ENCODE measurements around the gene GNA14.
"Not testable (repeated sequence)": the region's sequence is repeated elsewhere in the genome, so short reads cannot be mapped to it uniquely, and the experiment has no call there.

Gene GNA14

DNA sequence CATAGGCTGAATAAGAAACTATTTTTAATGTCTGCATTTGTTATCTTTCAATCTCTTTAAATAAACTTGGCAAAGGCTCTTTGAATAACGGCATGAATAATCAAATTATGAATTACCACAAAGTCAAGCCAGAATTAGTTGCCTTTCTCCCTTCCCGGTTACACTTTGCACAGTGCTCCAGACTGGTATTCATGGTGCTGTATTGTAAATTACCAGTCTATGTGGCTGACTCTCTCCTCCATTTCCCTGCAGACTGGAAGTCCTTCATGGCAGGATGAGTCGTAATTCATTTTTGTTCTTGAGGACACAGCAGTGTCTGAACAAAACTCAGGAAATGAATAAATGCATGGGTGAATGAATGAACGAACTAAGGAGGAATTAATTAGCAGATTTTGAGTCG lies 142.9 kb downstream of the GNA14 start:
- no peaks in the 10 kb centered on the region for H3K36me3 ChIP-seq (ENCODE audit: insufficient read depth, insufficient read length, low read length)
- H3K9ac ChIP-seq (ENCODE audit: insufficient read length, low read depth) = no peak overlapping the region
- no peak overlapping the region for H3K4me3 ChIP-seq (ENCODE audit: insufficient read length, low read depth)
- H3K27me3 ChIP-seq (ENCODE audit: insufficient read depth, insufficient read length) = no peaks in the 10 kb centered on the region
- DNase-seq (ENCODE audit: low read depth, low spot score) = no peak
- H3K4me1 ChIP-seq (ENCODE audit: insufficient read depth, insufficient read length) = no peaks in the 10 kb centered on the region
- no peaks in the 10 kb centered on the region for H3K9me3 ChIP-seq (ENCODE audit: insufficient read depth, low read length)
- TF ChIP-seq ZNF274 (IDR thresholded peaks at IDR 0.05; ENCODE audit: low read depth, low read length) (no peak), YY1 (IDR thresholded peaks at IDR 0.05; ENCODE audit: insufficient read depth, insufficient read length) (no peak), SUZ12 (IDR thresholded peaks at IDR 0.05; ENCODE audit: extremely low read depth, insufficient read depth, insufficient read length) (no peak)

DNA sequence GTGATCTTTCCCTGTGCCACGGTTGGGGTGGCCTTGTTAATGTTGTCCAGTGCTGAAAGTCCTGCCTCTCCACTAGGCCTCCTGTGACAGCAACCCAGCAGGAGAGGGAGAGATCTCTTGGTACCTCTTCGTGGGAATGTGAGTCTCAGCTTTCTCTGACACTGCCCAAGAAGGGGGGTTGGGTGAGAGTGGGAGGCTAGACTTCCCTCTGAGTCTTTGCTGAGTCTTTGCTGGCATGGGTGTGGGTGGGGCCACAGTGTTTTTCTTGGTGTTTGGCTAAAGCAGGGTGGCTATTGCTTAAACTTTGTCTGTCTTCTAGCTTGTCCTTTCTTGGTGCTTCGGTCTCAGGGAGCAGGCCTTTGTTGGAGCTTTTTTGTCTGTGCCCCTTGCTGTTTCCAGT lies 145.6 kb downstream of the GNA14 start:
- DNase-seq (ENCODE audit: low read depth, low spot score) = no peak
- H3K36me3 ChIP-seq (ENCODE audit: insufficient read depth, insufficient read length, low read length) = no peaks in the 10 kb centered on the region

GRCh38 chr9:77498891-77499290 lies 149.2 kb downstream of the GNA14 start:
- no peaks in the 10 kb centered on the region for H3K9me3 ChIP-seq (ENCODE audit: insufficient read depth, low read length)
- no peaks in the 10 kb centered on the region for H3K4me1 ChIP-seq (ENCODE audit: insufficient read depth, insufficient read length)
- no peaks in the 10 kb centered on the region for H3K36me3 ChIP-seq (ENCODE audit: insufficient read depth, insufficient read length, low read length)
- no peak for TF ChIP-seq YY1 (IDR thresholded peaks at IDR 0.05; ENCODE audit: insufficient read depth, insufficient read length)
- TF ChIP-seq ZNF274 (IDR thresholded peaks at IDR 0.05; ENCODE audit: low read depth, low read length) = no peak
- TF ChIP-seq SUZ12 (IDR thresholded peaks at IDR 0.05; ENCODE audit: extremely low read depth, insufficient read depth, insufficient read length) = no peak
- DNase-seq (ENCODE audit: low read depth, low spot score) = no peak
- no peak overlapping the region for H3K9ac ChIP-seq (ENCODE audit: insufficient read length, low read depth)
- H3K27me3 ChIP-seq (ENCODE audit: insufficient read depth, insufficient read length) = no peaks in the 10 kb centered on the region
- no peak overlapping the region for H3K4me3 ChIP-seq (ENCODE audit: insufficient read length, low read depth)

More for the DNA sequence above, 145.6 kb downstream of the GNA14 start:
- H3K9me3 ChIP-seq (ENCODE audit: insufficient read depth, low read length) = no peaks in the 10 kb centered on the region
- H3K27me3 ChIP-seq (ENCODE audit: insufficient read depth, insufficient read length) = no peaks in the 10 kb centered on the region
- H3K9ac ChIP-seq (ENCODE audit: insufficient read length, low read depth) = no peak overlapping the region
- TF ChIP-seq SUZ12 (IDR thresholded peaks at IDR 0.05; ENCODE audit: extremely low read depth, insufficient read depth, insufficient read length) (no peak), YY1 (IDR thresholded peaks at IDR 0.05; ENCODE audit: insufficient read depth, insufficient read length) (no peak), ZNF274 (IDR thresholded peaks at IDR 0.05; ENCODE audit: low read depth, low read length) (no peak)
- no peak overlapping the region for H3K4me3 ChIP-seq (ENCODE audit: insufficient read length, low read depth)
- no peaks in the 10 kb centered on the region for H3K4me1 ChIP-seq (ENCODE audit: insufficient read depth, insufficient read length)

GRCh38 chr9:77497322-77498198 lies 150.6 kb downstream of the GNA14 start:
- Histone ChIP-seq H3K4me3 (ENCODE audit: insufficient read length, low read depth) (no peak overlapping the region), H3K4me1 (ENCODE audit: insufficient read depth, insufficient read length) (no peaks in the 10 kb centered on the region), H3K9ac (ENCODE audit: insufficient read length, low read depth) (no peak overlapping the region), H3K36me3 (ENCODE audit: insufficient read depth, insufficient read length, low read length) (no peaks in the 10 kb centered on the region), H3K9me3 (ENCODE audit: insufficient read depth, low read length) (no peaks in the 10 kb centered on the region), H3K27me3 (ENCODE audit: insufficient read depth, insufficient read length) (no peaks in the 10 kb centered on the region)
- DNase-seq (ENCODE audit: low read depth, low spot score) = no peak
- TF ChIP-seq YY1 (IDR thresholded peaks at IDR 0.05; ENCODE audit: insufficient read depth, insufficient read length) = no peak
- no peak for TF ChIP-seq ZNF274 (IDR thresholded peaks at IDR 0.05; ENCODE audit: low read depth, low read length)
- no peak for TF ChIP-seq SUZ12 (IDR thresholded peaks at IDR 0.05; ENCODE audit: extremely low read depth, insufficient read depth, insufficient read length)

GRCh38 chr9:77495834-77496671 lies 152.1 kb downstream of the GNA14 start:
- Histone ChIP-seq H3K4me1 (ENCODE audit: insufficient read depth, insufficient read length) (no peaks in the 10 kb centered on the region), H3K27me3 (ENCODE audit: insufficient read depth, insufficient read length) (no peaks in the 10 kb centered on the region), H3K4me3 (ENCODE audit: insufficient read length, low read depth) (no peak overlapping the region), H3K9me3 (ENCODE audit: insufficient read depth, low read length) (peaks cover 4% of the 10 kb centered on the region; the same call in 1 of the 2 replicates), H3K9ac (ENCODE audit: insufficient read length, low read depth) (no peak overlapping the region), H3K36me3 (ENCODE audit: insufficient read depth, insufficient read length, low read length) (no peaks in the 10 kb centered on the region)
- TF ChIP-seq ZNF274 (IDR thresholded peaks at IDR 0.05; ENCODE audit: low read depth, low read length) = no peak
- TF ChIP-seq SUZ12 (IDR thresholded peaks at IDR 0.05; ENCODE audit: extremely low read depth, insufficient read depth, insufficient read length) = no peak
- no peak for DNase-seq (ENCODE audit: low read depth, low spot score)

- H3K9ac ChIP-seq (ENCODE audit: insufficient read length, low read depth); H3K36me3 ChIP-seq (ENCODE audit: insufficient read depth, insufficient read length, low read length); DNase-seq (ENCODE audit: low read depth, low spot score); H3K4me1 ChIP-seq (ENCODE audit: insufficient read depth, insufficient read length); H3K4me3 ChIP-seq (ENCODE audit: insufficient read length, low read depth); H3K27me3 ChIP-seq (ENCODE audit: insufficient read depth, insufficient read length): not testable (repeated sequence)
- peaks cover 16% of the 10 kb centered on the region for H3K9me3 ChIP-seq (ENCODE audit: insufficient read depth, low read length)
These were observed 157.8 kb downstream of the GNA14 start for GRCh38 chr9:77490279-77490678.

- H3K4me3 ChIP-seq (ENCODE audit: insufficient read length, low read depth); DNase-seq (ENCODE audit: low read depth, low spot score); H3K27me3 ChIP-seq (ENCODE audit: insufficient read depth, insufficient read length); H3K4me1 ChIP-seq (ENCODE audit: insufficient read depth, insufficient read length); H3K9ac ChIP-seq (ENCODE audit: insufficient read length, low read depth); H3K36me3 ChIP-seq (ENCODE audit: insufficient read depth, insufficient read length, low read length): not testable (repeated sequence)
- peaks cover 16% of the 10 kb centered on the region for H3K9me3 ChIP-seq (ENCODE audit: insufficient read depth, low read length)
These were observed 158.5 kb downstream of the GNA14 start for GRCh38 chr9:77489405-77490163.
